GM20431 (cell line): ENCODE data around the gene RNU1-4.
"Not testable (repeated sequence)": the region's sequence is repeated elsewhere in the genome, so short reads cannot be mapped to it uniquely, and the experiment has no call there.

ENCODE experiments used
- in situ Hi-C: fragments of 300-500 bp; cut with MseI, MboI; formaldehyde crosslinking; loops from one replicate; pipeline ENCODE4 v1.15.0; 2020; ENCODE audit warnings: low sequenced_read_pairs; ENCODE audit not compliant: unreplicated experiment

Gene RNU1-4

DNA sequence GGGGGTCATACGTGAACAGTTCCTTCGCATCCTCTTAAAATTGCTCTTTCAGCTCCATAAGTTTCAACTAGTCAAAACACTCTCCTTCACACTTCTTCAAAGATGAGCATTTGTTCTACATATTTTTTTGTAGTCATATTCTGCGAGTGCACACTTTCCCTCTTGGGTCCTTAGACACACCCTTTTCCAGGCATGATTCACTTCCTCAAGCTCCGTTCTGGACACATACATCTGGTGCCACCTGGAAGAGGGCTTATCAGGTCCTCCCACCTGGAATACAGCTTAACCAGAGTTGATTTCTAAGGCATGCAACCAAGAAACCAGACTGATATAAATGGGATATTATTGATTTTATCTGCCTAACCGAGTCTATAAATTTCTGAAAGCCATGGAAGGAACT, 47.4 kb downstream of the RNU1-4 start:
- in situ Hi-C loops: not testable (repeated sequence)
